HUES6 (cell line): Measurements from ENCODE around the gene ZNF516.

ENCODE experiments used
- H3K27ac ChIP-seq: 2 replicates; pipeline ENCODE4 v1.7.0; 2013; ENCODE audit warnings: low read depth, mild to moderate bottlenecking, low read length, inconsistent platforms
- H3K27me3 ChIP-seq: 2 replicates; pipeline ENCODE4 v1.6.1; 2013; ENCODE audit warnings: low read length; ENCODE audit not compliant: control insufficient read depth, insufficient read depth
- H3K36me3 ChIP-seq: 2 replicates; pipeline ENCODE4 v1.6.1; 2013; ENCODE audit warnings: low read length; ENCODE audit not compliant: control insufficient read depth, insufficient read depth
- H3K4me1 ChIP-seq: 2 replicates; pipeline ENCODE4 v1.6.1; 2013; ENCODE audit warnings: low read length; ENCODE audit not compliant: control insufficient read depth, insufficient read depth
- H3K4me3 ChIP-seq: 2 replicates; pipeline ENCODE4 v1.5.1; 2013; ENCODE audit warnings: low read depth, low read length
- H3K9ac ChIP-seq: one replicate; pipeline ENCODE4 v1.6.1; 2013; ENCODE audit warnings: mild to moderate bottlenecking, low read length
- H3K9me3 ChIP-seq: 2 replicates; pipeline ENCODE4 v1.6.1; 2013; ENCODE audit warnings: low read depth, low read length; ENCODE audit not compliant: control insufficient read depth, insufficient read depth

ZNF516 gene

GRCh38 chr18:76466410-76466991 lies 28.5 kb downstream of the ZNF516 start:
- Histone ChIP-seq H3K27me3 (no peaks in the 10 kb centered on the region), H3K4me3 (no peak overlapping the region), H3K4me1 (no peaks in the 10 kb centered on the region), H3K27ac (no peak overlapping the region), H3K9ac (no peak overlapping the region), H3K9me3 (no peaks in the 10 kb centered on the region), H3K36me3 (peaks cover 2% of the 10 kb centered on the region; the same call in 1 of the 2 replicates)

GRCh38 chr18:76465630-76466409 lies 29.2 kb downstream of the ZNF516 start:
- H3K27ac ChIP-seq, result no peak overlapping the region
- H3K9me3 ChIP-seq, result no peaks in the 10 kb centered on the region
- no peaks in the 10 kb centered on the region for H3K27me3 ChIP-seq
- H3K4me1 ChIP-seq, result no peaks in the 10 kb centered on the region
- H3K9ac ChIP-seq, result no peak overlapping the region
- no peak overlapping the region for H3K4me3 ChIP-seq
- peaks cover 2% of the 10 kb centered on the region; the same call in 1 of the 2 replicates for H3K36me3 ChIP-seq

GRCh38 chr18:76464281-76465259 lies 30.5 kb downstream of the ZNF516 start:
- no peaks in the 10 kb centered on the region for H3K27me3 ChIP-seq
- no peak overlapping the region for H3K9ac ChIP-seq
- H3K9me3 ChIP-seq, result no peaks in the 10 kb centered on the region
- H3K4me3 ChIP-seq, result no peak overlapping the region
- H3K36me3 ChIP-seq, result peaks cover 5% of the 10 kb centered on the region; the same call in 1 of the 2 replicates
- peaks cover 7% of the 10 kb centered on the region; the same call in 1 of the 2 replicates for H3K4me1 ChIP-seq
- no peak overlapping the region for H3K27ac ChIP-seq

- Histone ChIP-seq H3K9me3 (no peaks in the 10 kb centered on the region), H3K27me3 (no peaks in the 10 kb centered on the region), H3K9ac (no peak overlapping the region), H3K4me1 (peaks cover 7% of the 10 kb centered on the region; the same call in 1 of the 2 replicates), H3K27ac (no peak overlapping the region), H3K4me3 (no peak overlapping the region), H3K36me3 (peaks cover 11% of the 10 kb centered on the region)
Observed at GRCh38 chr18:76463872-76464271, 31.2 kb downstream of the ZNF516 start.

GRCh38 chr18:76463358-76463757 lies 31.7 kb downstream of the ZNF516 start:
- Histone ChIP-seq H3K27ac (no peak overlapping the region), H3K36me3 (peaks cover 16% of the 10 kb centered on the region), H3K4me3 (no peak overlapping the region), H3K9me3 (no peaks in the 10 kb centered on the region), H3K27me3 (no peaks in the 10 kb centered on the region), H3K4me1 (peaks cover 7% of the 10 kb centered on the region; the same call in 1 of the 2 replicates), H3K9ac (no peak overlapping the region)

GRCh38 chr18:76462326-76462694 lies 32.7 kb downstream of the ZNF516 start:
- Histone ChIP-seq H3K4me3 (no peak overlapping the region), H3K4me1 (peaks cover 12% of the 10 kb centered on the region; the same call in 1 of the 2 replicates), H3K27me3 (no peaks in the 10 kb centered on the region), H3K36me3 (peaks cover 16% of the 10 kb centered on the region), H3K9ac (no peak overlapping the region), H3K9me3 (no peaks in the 10 kb centered on the region), H3K27ac (no peak overlapping the region)

GRCh38 chr18:76461692-76462325 lies 33.2 kb downstream of the ZNF516 start:
- Histone ChIP-seq H3K4me3 (no peak overlapping the region), H3K9me3 (no peaks in the 10 kb centered on the region), H3K9ac (no peak overlapping the region), H3K27ac (no peak overlapping the region), H3K36me3 (peaks cover 16% of the 10 kb centered on the region), H3K27me3 (no peaks in the 10 kb centered on the region), H3K4me1 (peaks cover 12% of the 10 kb centered on the region; the same call in 1 of the 2 replicates)

GRCh38 chr18:76461148-76461547 lies 33.9 kb downstream of the ZNF516 start:
- H3K27ac ChIP-seq, result no peak overlapping the region

GRCh38 chr18:76460482-76460881 lies 34.6 kb downstream of the ZNF516 start:
- H3K36me3 ChIP-seq, result peaks cover 16% of the 10 kb centered on the region
- H3K27ac ChIP-seq, result no peak overlapping the region
- no peaks in the 10 kb centered on the region for H3K9me3 ChIP-seq
- peaks cover 16% of the 10 kb centered on the region; the same call in 1 of the 2 replicates for H3K4me1 ChIP-seq
- H3K27me3 ChIP-seq, result no peaks in the 10 kb centered on the region
- H3K4me3 ChIP-seq, result no peak overlapping the region
- no peak overlapping the region for H3K9ac ChIP-seq

More at GRCh38 chr18:76461148-76461547, 33.9 kb downstream of the ZNF516 start:
- H3K36me3 ChIP-seq, result peaks cover 16% of the 10 kb centered on the region
- H3K9ac ChIP-seq, result no peak overlapping the region
- no peaks in the 10 kb centered on the region for H3K9me3 ChIP-seq
- H3K4me3 ChIP-seq, result no peak overlapping the region
- peaks cover 15% of the 10 kb centered on the region; the same call in 1 of the 2 replicates for H3K4me1 ChIP-seq
- no peaks in the 10 kb centered on the region for H3K27me3 ChIP-seq

- H3K27ac ChIP-seq, result no peak overlapping the region
Observed at GRCh38 chr18:76459687-76460350, 35.2 kb downstream of the ZNF516 start.

More at GRCh38 chr18:76459687-76460350, 35.2 kb downstream of the ZNF516 start:
- H3K4me1 ChIP-seq, result peaks cover 16% of the 10 kb centered on the region; the same call in 1 of the 2 replicates
- H3K4me3 ChIP-seq, result no peak overlapping the region
- H3K27me3 ChIP-seq, result no peaks in the 10 kb centered on the region
- H3K9me3 ChIP-seq, result no peaks in the 10 kb centered on the region
- no peak overlapping the region for H3K9ac ChIP-seq
- H3K36me3 ChIP-seq, result peaks cover 13% of the 10 kb centered on the region
